Astrocyte of the cerebellum (primary cell): ENCODE measurements around the gene CPB1.

ENCODE experiments used
- DNase-seq: peaks from one replicate; pipeline ENCODE4 v3.0.0-alpha.2; 2011; ENCODE audit warnings: low read depth
- H3K4me3 ChIP-seq: 2 replicates; pipeline ENCODE4 v1.5.1; 2011; ENCODE audit warnings: mild to moderate bottlenecking, low read depth, low read length, moderate library complexity
- in situ Hi-C: cut with HindIII; loops from 2 replicates; pipeline ENCODE4 v1.10.0; 2017; ENCODE audit warnings: low sequenced_read_pairs
- TF ChIP-seq, protein P1 (sequence below): IDR thresholded peaks from 2 replicates; pipeline ENCODE4 v1.5.1; 2012; ENCODE audit warnings: low read length, low read depth, moderate library complexity, mild to moderate bottlenecking; ENCODE audit errors: missing control alignments

CPB1 gene

DNA sequence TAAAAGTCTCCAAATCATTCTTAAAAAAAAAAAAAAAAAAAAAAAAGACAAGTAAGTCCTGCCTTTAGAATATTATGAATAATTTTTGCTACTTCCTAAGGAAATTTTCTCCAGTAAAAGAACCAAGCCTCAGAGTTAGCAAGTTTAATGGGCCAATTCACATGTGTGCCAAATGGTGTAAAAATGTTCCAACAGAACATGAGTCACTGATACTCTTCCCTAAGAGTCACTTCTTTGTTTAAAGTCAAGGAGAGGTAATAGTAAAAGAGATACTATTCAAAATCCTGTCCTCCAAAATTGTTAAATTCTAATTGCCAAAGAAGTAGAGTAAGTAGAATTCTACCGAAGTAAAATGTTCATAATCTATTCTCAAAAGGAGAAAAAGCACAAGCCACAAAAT is 19.7 kb downstream of the CPB1 start:
- DNase-seq = peak; percentile 9
- in situ Hi-C loops = no loop called here
- H3K4me3 ChIP-seq = no peak overlapping the region
- TF ChIP-seq, protein P1, sequence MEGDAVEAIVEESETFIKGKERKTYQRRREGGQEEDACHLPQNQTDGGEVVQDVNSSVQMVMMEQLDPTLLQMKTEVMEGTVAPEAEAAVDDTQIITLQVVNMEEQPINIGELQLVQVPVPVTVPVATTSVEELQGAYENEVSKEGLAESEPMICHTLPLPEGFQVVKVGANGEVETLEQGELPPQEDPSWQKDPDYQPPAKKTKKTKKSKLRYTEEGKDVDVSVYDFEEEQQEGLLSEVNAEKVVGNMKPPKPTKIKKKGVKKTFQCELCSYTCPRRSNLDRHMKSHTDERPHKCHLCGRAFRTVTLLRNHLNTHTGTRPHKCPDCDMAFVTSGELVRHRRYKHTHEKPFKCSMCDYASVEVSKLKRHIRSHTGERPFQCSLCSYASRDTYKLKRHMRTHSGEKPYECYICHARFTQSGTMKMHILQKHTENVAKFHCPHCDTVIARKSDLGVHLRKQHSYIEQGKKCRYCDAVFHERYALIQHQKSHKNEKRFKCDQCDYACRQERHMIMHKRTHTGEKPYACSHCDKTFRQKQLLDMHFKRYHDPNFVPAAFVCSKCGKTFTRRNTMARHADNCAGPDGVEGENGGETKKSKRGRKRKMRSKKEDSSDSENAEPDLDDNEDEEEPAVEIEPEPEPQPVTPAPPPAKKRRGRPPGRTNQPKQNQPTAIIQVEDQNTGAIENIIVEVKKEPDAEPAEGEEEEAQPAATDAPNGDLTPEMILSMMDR = no peak

DNA sequence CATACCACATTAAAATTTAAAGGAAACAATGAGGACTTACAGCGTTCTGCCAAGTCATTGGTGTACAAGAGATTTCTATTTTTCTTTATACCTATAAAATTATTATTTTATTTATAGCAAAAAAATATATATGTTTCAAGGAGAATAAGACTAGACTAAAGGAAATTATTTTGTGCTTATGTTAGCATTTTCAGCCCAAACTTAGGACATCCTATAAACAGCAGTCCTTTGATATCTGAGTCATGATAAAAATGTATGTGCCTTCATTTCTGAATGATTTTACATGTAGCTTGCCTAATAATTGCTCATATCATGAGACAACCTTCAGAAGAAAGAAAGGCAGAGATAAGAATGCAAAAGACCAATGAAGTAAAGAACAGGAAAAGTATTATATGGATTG is 20.8 kb downstream of the CPB1 start:
- no peak for DNase-seq
- TF ChIP-seq, protein P1 = no peak
- no peak overlapping the region for H3K4me3 ChIP-seq
- in situ Hi-C loops = no loop called here

DNA sequence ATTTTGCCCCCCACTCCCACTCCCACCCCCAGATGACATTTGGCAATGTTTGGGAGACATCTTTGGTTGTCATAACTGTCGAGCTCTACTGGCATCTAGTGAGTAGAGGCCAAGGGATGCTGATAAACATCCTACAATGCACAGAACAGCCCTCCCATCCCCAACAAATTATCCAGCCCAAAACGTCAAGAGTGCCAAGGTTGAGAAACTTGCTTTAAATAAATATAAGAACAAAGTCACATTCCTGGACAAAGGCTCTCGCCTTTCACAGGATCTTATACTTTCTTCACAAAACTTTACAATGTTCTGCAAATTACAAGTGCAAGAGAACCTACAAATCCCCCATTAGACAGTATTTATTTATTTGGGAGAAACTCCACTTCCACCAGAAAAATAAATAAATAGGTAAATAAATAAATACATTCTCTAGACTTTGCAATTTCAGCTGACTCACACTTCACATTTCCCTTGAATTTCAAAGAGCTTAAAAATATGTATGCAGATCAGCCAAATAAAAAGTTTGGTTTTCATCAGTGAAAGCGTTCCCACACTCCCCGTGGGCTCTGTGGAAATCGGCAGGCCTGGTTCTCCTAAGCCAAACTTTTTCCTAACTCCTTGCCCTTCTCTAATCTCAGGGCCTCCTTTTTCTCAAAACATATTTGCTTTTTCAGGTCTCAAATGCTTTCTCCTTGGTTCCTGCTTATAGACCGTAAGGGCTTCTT is 24.8 kb downstream of the CPB1 start:
- in situ Hi-C loops = no loop called here

DNA sequence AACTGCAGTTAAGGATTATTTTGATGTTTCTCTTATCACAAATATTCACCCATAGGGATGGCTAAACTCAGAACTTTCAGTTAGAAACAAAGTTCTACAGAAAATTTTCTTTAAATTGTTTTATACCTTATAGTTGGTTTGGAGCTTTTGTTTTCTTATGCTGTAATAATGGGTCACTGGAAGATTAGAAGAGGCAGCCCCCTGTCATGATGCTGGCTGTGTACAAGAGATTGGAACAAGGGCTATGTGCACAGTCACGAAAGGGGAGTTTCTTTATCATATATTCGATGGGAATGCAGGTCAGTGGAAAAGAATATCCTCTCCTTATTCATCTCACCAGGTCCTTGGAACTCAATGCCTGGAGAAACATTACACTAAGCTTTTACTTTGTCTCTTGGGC is 25.5 kb downstream of the CPB1 start:
- H3K4me3 ChIP-seq = no peak overlapping the region
- TF ChIP-seq, protein P1 = no peak
- DNase-seq = no peak
- in situ Hi-C loops = no loop called here

More for the DNA sequence above, 24.8 kb downstream of the CPB1 start:
- TF ChIP-seq, protein P1 = no peak
- DNase-seq = no peak
- H3K4me3 ChIP-seq = no peak overlapping the region

DNA sequence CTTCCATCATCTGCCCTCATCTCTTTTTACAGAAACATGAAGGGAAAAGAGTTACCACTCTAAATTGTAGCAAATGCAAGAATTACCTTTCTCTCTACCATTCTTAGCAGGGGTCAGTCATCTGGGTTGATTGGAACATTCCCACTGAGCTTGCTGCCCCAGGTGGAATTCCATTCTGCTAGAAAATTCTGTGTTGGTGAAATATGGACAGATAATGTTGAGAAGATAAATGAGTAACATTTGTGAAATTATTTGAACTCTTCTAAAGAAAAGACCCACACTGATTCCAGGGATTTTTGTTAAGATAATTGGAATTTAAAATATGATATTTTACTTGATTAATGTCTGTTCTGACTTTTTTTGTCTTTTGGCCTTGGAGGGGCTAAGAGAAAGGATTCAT is 26.4 kb downstream of the CPB1 start:
- no peak for DNase-seq
- in situ Hi-C loops = no loop called here
- no peak overlapping the region for H3K4me3 ChIP-seq
- TF ChIP-seq, protein P1 = no peak

DNA sequence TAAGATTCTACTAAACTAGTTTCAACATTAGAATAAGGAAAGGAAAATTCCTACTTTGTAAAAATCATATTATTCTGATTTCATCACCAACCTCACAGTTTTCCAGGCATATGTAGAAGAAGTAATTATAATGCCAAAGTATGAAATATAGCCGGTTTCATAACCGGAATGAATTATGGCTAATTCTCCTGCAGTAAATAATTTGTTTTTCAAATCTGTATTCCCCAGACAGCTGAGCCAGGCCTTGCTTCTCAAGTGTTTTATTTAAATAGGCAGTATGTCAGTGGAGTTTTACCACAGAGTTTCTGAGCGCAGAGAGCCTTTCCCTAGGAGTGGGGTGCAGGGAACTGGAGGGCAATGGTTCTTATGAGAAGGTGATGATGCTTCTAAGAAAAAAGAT is 28.8 kb downstream of the CPB1 start:
- H3K4me3 ChIP-seq = no peak overlapping the region
- TF ChIP-seq, protein P1 = no peak
- no peak for DNase-seq
- in situ Hi-C loops = no loop called here
